Activated T-helper 1 cell treated with anti-CD3 and anti-CD28 coated beads, Interleukin-12 subunit alpha, Interleukin-12 subunit beta, Interleukin-2, Interleukin-4 antibody, amounts not matched to agents 30 ng/mL and 10 ng/mL and 1 ng/mL, durations not matched to agents 14 hours and 24 hours and 36 hours (primary cell): ENCODE data around the gene RMND1. TPM values are rescaled to one million over a fixed set of nuclear protein-coding genes. Genes with fewer than 3 reads are reported as not detected.
"Not testable (repeated sequence)": the region's sequence is repeated elsewhere in the genome, so short reads cannot be mapped to it uniquely, and the experiment has no call there.

Experiments
- DNase-seq: peaks from one replicate; pipeline ENCODE4 v3.0.0; 2021; ENCODE audit warnings: low spot score
- H3K27ac Mint-ChIP-seq: one replicate; pipeline ENCODE4 v1.8.0; 2021; ENCODE audit warnings: mild to moderate bottlenecking, mixed read lengths
- H3K27me3 Mint-ChIP-seq: one replicate; pipeline ENCODE4 v1.8.0; 2022; ENCODE audit warnings: mild to moderate bottlenecking, moderate library complexity, mixed read lengths; ENCODE audit not compliant: insufficient read depth
- H3K36me3 Mint-ChIP-seq: one replicate; pipeline ENCODE4 v1.8.0; 2021; ENCODE audit warnings: low read depth, mixed read lengths
- H3K4me1 Mint-ChIP-seq: one replicate; pipeline ENCODE4 v1.8.0; 2021; ENCODE audit warnings: low read depth, mixed read lengths
- H3K4me3 Mint-ChIP-seq: one replicate; pipeline ENCODE4 v1.8.0; 2021; ENCODE audit warnings: mild to moderate bottlenecking, moderate library complexity, mixed read lengths
- H3K9me3 Mint-ChIP-seq: one replicate; pipeline ENCODE4 v1.8.0; 2021; ENCODE audit warnings: mixed read lengths
- intact Hi-C: fragments of 100-400 bp; cut with micrococcal nuclease; formaldehyde crosslinking; loops from one replicate; pipeline ENCODE4 v1.15.1; 2024
- total RNA-seq: library from RNA; stranded (reverse); gene quantifications from 2 replicates; pipeline ENCODE4 v1.2.3, GENCODE V29; 2022

The RMND1 gene
- total RNA-seq, 1 donor from 2014 or later = 20.5 TPM

GRCh38 chr6:151482290-151482689, 30.4 kb upstream of the RMND1 start:
- Mint-ChIP-seq H3K4me3 (peak overlapping the region; percentile 80), H3K4me1 (peaks cover 27% of the 10 kb centered on the region), H3K27me3 (no peaks in the 10 kb centered on the region), H3K9me3 (no peaks in the 10 kb centered on the region), H3K27ac (peak overlapping the region; percentile 97), H3K36me3 (peaks cover 5% of the 10 kb centered on the region)
- no peak for DNase-seq
- intact Hi-C loops = no loop called here

GRCh38 chr6:151481786-151482185, 29.9 kb upstream of the RMND1 start:
- H3K27me3 Mint-ChIP-seq = no peaks in the 10 kb centered on the region
- peak overlapping the region; percentile 68 for H3K27ac Mint-ChIP-seq

GRCh38 chr6:151478670-151479069, 26.7 kb upstream of the RMND1 start:
- DNase-seq = no peak
- Mint-ChIP-seq H3K36me3 (no peaks in the 10 kb centered on the region), H3K4me1 (peaks cover 27% of the 10 kb centered on the region), H3K9me3 (no peaks in the 10 kb centered on the region), H3K27me3 (no peaks in the 10 kb centered on the region), H3K27ac (no peak overlapping the region), H3K4me3 (no peak overlapping the region)
- intact Hi-C loops = no loop called here

More at GRCh38 chr6:151481786-151482185, 29.9 kb upstream of the RMND1 start:
- H3K36me3 Mint-ChIP-seq = peaks cover 5% of the 10 kb centered on the region
- H3K9me3 Mint-ChIP-seq = no peaks in the 10 kb centered on the region
- no peak overlapping the region for H3K4me3 Mint-ChIP-seq
- intact Hi-C loops = no loop called here
- no peak for DNase-seq
- H3K4me1 Mint-ChIP-seq = peaks cover 27% of the 10 kb centered on the region

- no peak for DNase-seq
- intact Hi-C loops = no loop called here
Observed at GRCh38 chr6:151477726-151478125, 25.8 kb upstream of the RMND1 start.

GRCh38 chr6:151475653-151476523, 24.0 kb upstream of the RMND1 start:
- Mint-ChIP-seq H3K36me3 (no peaks in the 10 kb centered on the region), H3K27ac (no peak overlapping the region), H3K4me1 (peaks cover 7% of the 10 kb centered on the region), H3K9me3 (no peaks in the 10 kb centered on the region), H3K4me3 (no peak overlapping the region), H3K27me3 (no peaks in the 10 kb centered on the region)
- no peak for DNase-seq
- intact Hi-C loops = loop anchor here (1.0 kb wide), 3 partner anchors 24 to 70 kb away; partner anchors contain the start of gene RMND1

More at GRCh38 chr6:151477726-151478125, 25.8 kb upstream of the RMND1 start:
- H3K9me3 Mint-ChIP-seq = no peaks in the 10 kb centered on the region
- H3K4me3 Mint-ChIP-seq = no peak overlapping the region
- H3K36me3 Mint-ChIP-seq = no peaks in the 10 kb centered on the region
- no peaks in the 10 kb centered on the region for H3K27me3 Mint-ChIP-seq
- no peak overlapping the region for H3K27ac Mint-ChIP-seq
- peaks cover 26% of the 10 kb centered on the region for H3K4me1 Mint-ChIP-seq

GRCh38 chr6:151464702-151465101, 12.8 kb upstream of the RMND1 start:
- peaks cover 23% of the 10 kb centered on the region for H3K36me3 Mint-ChIP-seq
- intact Hi-C loops = no loop called here
- H3K9me3 Mint-ChIP-seq = no peaks in the 10 kb centered on the region
- H3K4me3 Mint-ChIP-seq = no peak overlapping the region
- H3K4me1 Mint-ChIP-seq = peaks cover 13% of the 10 kb centered on the region
- no peaks in the 10 kb centered on the region for H3K27me3 Mint-ChIP-seq
- DNase-seq = no peak
- no peak overlapping the region for H3K27ac Mint-ChIP-seq

- peaks cover 23% of the 10 kb centered on the region for H3K36me3 Mint-ChIP-seq
- no peak overlapping the region for H3K4me3 Mint-ChIP-seq
- no peak for DNase-seq
- no peak overlapping the region for H3K27ac Mint-ChIP-seq
- H3K27me3 Mint-ChIP-seq = no peaks in the 10 kb centered on the region
- intact Hi-C loops = no loop called here
- peaks cover 15% of the 10 kb centered on the region for H3K4me1 Mint-ChIP-seq
- H3K9me3 Mint-ChIP-seq = no peaks in the 10 kb centered on the region
Observed at GRCh38 chr6:151461673-151462072, 9.7 kb upstream of the RMND1 start.

GRCh38 chr6:151455751-151456398, 3.9 kb upstream of the RMND1 start:
- Mint-ChIP-seq H3K4me1 (peaks cover 34% of the 10 kb centered on the region), H3K36me3 (peaks cover 17% of the 10 kb centered on the region)
- DNase-seq, H3K27me3 Mint-ChIP-seq, H3K9me3 Mint-ChIP-seq, H3K27ac Mint-ChIP-seq, H3K4me3 Mint-ChIP-seq: not testable (repeated sequence)
- intact Hi-C loops = loop anchor here (10.0 kb wide), 2 partner anchors 471 to 1491 kb away; partner anchors contain the start of gene ULBP1

- Mint-ChIP-seq H3K4me1 (peaks cover 36% of the 10 kb centered on the region), H3K27ac (peak overlapping the region; percentile 80), H3K36me3 (peaks cover 14% of the 10 kb centered on the region), H3K9me3 (no peaks in the 10 kb centered on the region), H3K4me3 (peak overlapping the region; percentile 97), H3K27me3 (peaks cover 4% of the 10 kb centered on the region)
- DNase-seq = no peak
- intact Hi-C loops = loop anchor here (1.0 to 10.0 kb wide), 13 partner anchors 23 to 1706 kb away; partner anchors contain the start of genes FBXO5, MTRF1L, NUP43 and PCMT1
Observed at GRCh38 chr6:151452750-151453427, 963 bp upstream of the RMND1 start.

- Mint-ChIP-seq H3K36me3 (peaks cover 9% of the 10 kb centered on the region), H3K4me1 (peaks cover 27% of the 10 kb centered on the region), H3K4me3 (peak overlapping the region; percentile 97), H3K9me3 (no peaks in the 10 kb centered on the region), H3K27me3 (peaks cover 4% of the 10 kb centered on the region), H3K27ac (peak overlapping the region; percentile 90)
- intact Hi-C loops = loop anchor here (5.0 to 10.0 kb wide), 4 partner anchors 251 to 1704 kb away; partner anchors contain the start of genes NUP43, PCMT1 and ULBP1
- DNase-seq = no peak
Observed at GRCh38 chr6:151451417-151451949, 443 bp downstream of the RMND1 start.

GRCh38 chr6:151450928-151451327, 998 bp downstream of the RMND1 start:
- not testable (repeated sequence) for H3K27me3 Mint-ChIP-seq, H3K36me3 Mint-ChIP-seq, DNase-seq, H3K9me3 Mint-ChIP-seq
- peak overlapping the region; percentile 97 for H3K4me3 Mint-ChIP-seq
- H3K4me1 Mint-ChIP-seq = peaks cover 23% of the 10 kb centered on the region
- intact Hi-C loops = loop anchor here (5.0 to 10.0 kb wide), 4 partner anchors 251 to 1704 kb away; partner anchors contain the start of genes NUP43, PCMT1 and ULBP1
- H3K27ac Mint-ChIP-seq = peak overlapping the region; percentile 90

GRCh38 chr6:151448623-151449022, 3.3 kb downstream of the RMND1 start:
- H3K27ac Mint-ChIP-seq = no peak overlapping the region

More at GRCh38 chr6:151448623-151449022, 3.3 kb downstream of the RMND1 start:
- intact Hi-C loops = no loop called here
- Mint-ChIP-seq H3K4me3 (no peak overlapping the region), H3K4me1 (peaks cover 8% of the 10 kb centered on the region), H3K27me3 (peaks cover 4% of the 10 kb centered on the region), H3K36me3 (peaks cover 6% of the 10 kb centered on the region), H3K9me3 (no peaks in the 10 kb centered on the region)
- DNase-seq = no peak
